Left lobe of liver (tissue), 1 donor: ENCODE results near the gene C5orf58. TPM values are rescaled to one million over a fixed set of nuclear protein-coding genes. Genes with fewer than 3 reads are reported as not detected.

Experiments
- total RNA-seq: library from RNA; stranded (reverse); gene quantifications from one replicate; pipeline ENCODE4 v1.2.1, GENCODE V29; 2021
- donor health status: DM: no; HTN: yes; CAD: no.

Gene C5orf58
- total RNA-seq, 1 donor from 2014 or later: not detected

Other genes with a start within 250 kb of the C5orf58 start
- gene FOXI1, start 127.1 kb upstream of the C5orf58 start, total RNA-seq: not detected
- 7.3 TPM for gene LCP2, start 64.8 kb downstream of the C5orf58 start, total RNA-seq
- 0.23 TPM for gene KCNMB1, start 156.4 kb downstream of the C5orf58 start, total RNA-seq